Testis (tissue), 2 donors: ENCODE measurements around the gene RFX7.

ENCODE experiments used
- CTCF ChIP-seq, 3 experiments: fragments of 450-650 bp in 2 of 3; fragments of 200-600 bp in 1 of 3; sonication (generic) in 1 of 3; IDR thresholded peaks; one replicate each; pipeline ENCODE4 v1.5.1; 2016 to 2019; ENCODE audit warnings: antibody characterized with exemption in 3 of 3, mild to moderate bottlenecking in 2 of 3, moderate library complexity in 1 of 3
- POLR2A ChIP-seq: fragments of 450-650 bp; IDR thresholded peaks from one replicate; pipeline ENCODE4 v1.6.1; 2017; ENCODE audit warnings: antibody characterized with exemption, mild to moderate bottlenecking, moderate library complexity

- TF ChIP-seq CTCF (IDR thresholded peaks at IDR 0.05) (no peak), POLR2A (no peak)
Observed at GRCh38 chr15:56192659-56193442, 50.8 kb downstream of the RFX7 start.
